DOHH2 (cell line): ENCODE results near the gene SLCO3A1.

Experiments used
- H3F3A ChIP-seq: fragments of 200-600 bp; sonication (generic), shearing (Covaris generic); 2 replicates; pipeline ENCODE4 v1.6.0; 2016; ENCODE audit warnings: antibody characterized with exemption, mild to moderate bottlenecking; ENCODE audit not compliant: control insufficient read depth, insufficient read depth
- H3K27ac ChIP-seq: fragments of 200-600 bp; sonication (generic); 2 replicates; pipeline ENCODE4 v1.5.1; 2014; ENCODE audit warnings: low read depth, mild to moderate bottlenecking, low read length, moderate library complexity
- H3K27me3 ChIP-seq: fragments of 200-600 bp; sonication (generic); 2 replicates; pipeline ENCODE4 v1.6.1; 2014; ENCODE audit warnings: mild to moderate bottlenecking, low read length, mixed read lengths; ENCODE audit not compliant: control insufficient read depth
- H3K36me3 ChIP-seq: fragments of 200-600 bp; sonication (generic); 2 replicates; pipeline ENCODE4 v1.6.1; 2014; ENCODE audit warnings: mild to moderate bottlenecking, low read length, moderate library complexity, mixed read lengths; ENCODE audit not compliant: control insufficient read depth
- H3K4me1 ChIP-seq: fragments of 200-600 bp; sonication (generic); 2 replicates; pipeline ENCODE4 v1.6.1; 2014; ENCODE audit warnings: mild to moderate bottlenecking, low read length, mixed read lengths; ENCODE audit not compliant: control insufficient read depth
- H3K4me2 ChIP-seq: fragments of 200-600 bp; sonication (generic); 2 replicates; pipeline ENCODE4 v1.6.0; 2014; ENCODE audit warnings: mild to moderate bottlenecking, low read length, moderate library complexity
- H3K4me3 ChIP-seq: fragments of 200-600 bp; sonication (generic); 2 replicates; pipeline ENCODE4 v1.5.1; 2014; ENCODE audit warnings: mild to moderate bottlenecking, low read length, mixed read lengths
- H3K79me2 ChIP-seq: fragments of 200-600 bp; sonication (generic); 2 replicates; pipeline ENCODE4 v1.6.1; 2014; ENCODE audit warnings: mild to moderate bottlenecking, low read length, mixed read lengths; ENCODE audit not compliant: control insufficient read depth
- H3K9me2 ChIP-seq: fragments of 200-600 bp; sonication (generic); replicated peaks from 2 replicates; pipeline ENCODE4 v1.6.1; 2014; ENCODE audit warnings: mild to moderate bottlenecking, low read length, mixed read lengths; ENCODE audit not compliant: control insufficient read depth
- H3K9me3 ChIP-seq: fragments of 200-600 bp; sonication (generic); 2 replicates; pipeline ENCODE4 v1.6.1; 2014; ENCODE audit warnings: antibody characterized with exemption, low read length, mixed read lengths; ENCODE audit not compliant: control insufficient read depth, insufficient read depth
- H4K20me1 ChIP-seq: fragments of 200-600 bp; sonication (generic); 2 replicates; pipeline ENCODE4 v1.6.0; 2014; ENCODE audit warnings: low read depth, mild to moderate bottlenecking, antibody characterized with exemption, low read length, moderate library complexity; ENCODE audit not compliant: control insufficient read depth, insufficient read depth
- CTCF ChIP-seq: fragments of 200-600 bp; sonication (generic); IDR thresholded peaks from one replicate; pipeline ENCODE4 v1.5.1; 2014; ENCODE audit warnings: antibody characterized with exemption, mild to moderate bottlenecking, low read depth, low read length; ENCODE audit not compliant: poor library complexity, severe bottlenecking
- EZH2phosphoT487 ChIP-seq: fragments of 200-600 bp; sonication (generic); IDR thresholded peaks from 2 replicates; pipeline ENCODE4 v1.6.1; 2017; ENCODE audit warnings: borderline replicate concordance, mild to moderate bottlenecking, antibody characterized with exemption, low read length, moderate library complexity, mixed read lengths

Gene SLCO3A1

GRCh38 chr15:92120094-92120795 is 266.7 kb downstream of the SLCO3A1 start:
- Histone ChIP-seq H3K4me2 (no peak overlapping the region), H3K27ac (no peak overlapping the region)
- TF ChIP-seq CTCF, result no peak
- no peak for TF ChIP-seq EZH2phosphoT487

DNA sequence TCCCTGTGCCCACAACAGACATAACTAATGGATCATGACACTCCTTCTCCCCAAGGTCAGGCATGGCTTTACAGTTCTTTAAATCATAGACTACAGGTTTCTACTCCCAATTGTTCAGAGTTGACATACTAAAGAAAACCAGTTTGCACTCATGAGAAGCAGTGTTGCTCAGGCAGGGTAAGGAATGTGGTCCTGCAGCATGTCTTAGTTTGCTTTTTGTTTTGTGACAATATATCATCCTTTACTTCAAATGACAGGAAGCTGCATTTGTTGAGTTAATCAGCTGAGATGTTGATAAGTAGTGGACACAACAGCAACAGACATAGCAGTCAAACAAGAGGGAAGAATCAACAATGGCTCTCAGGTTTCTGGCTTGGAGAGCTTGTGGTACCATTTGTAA is 267.5 kb downstream of the SLCO3A1 start:
- no peaks in the 10 kb centered on the region for H4K20me1 ChIP-seq
- no peaks in the 10 kb centered on the region for H3K79me2 ChIP-seq
- H3K4me3 ChIP-seq, result no peak overlapping the region
- no peaks in the 10 kb centered on the region for H3K9me3 ChIP-seq
- no peak overlapping the region for H3K27ac ChIP-seq
- no peaks in the 10 kb centered on the region for H3K4me1 ChIP-seq
- H3K4me2 ChIP-seq, result no peak overlapping the region
- no peaks in the 10 kb centered on the region for H3K27me3 ChIP-seq
- H3K9me2 ChIP-seq, result no peaks in the 10 kb centered on the region
- H3F3A ChIP-seq, result no peaks in the 10 kb centered on the region
- TF ChIP-seq EZH2phosphoT487 (no peak), CTCF (no peak)
- H3K36me3 ChIP-seq, result no peaks in the 10 kb centered on the region

More at GRCh38 chr15:92120094-92120795, 266.7 kb downstream of the SLCO3A1 start:
- no peaks in the 10 kb centered on the region for H3K9me3 ChIP-seq
- H3K27me3 ChIP-seq, result no peaks in the 10 kb centered on the region
- H3F3A ChIP-seq, result no peaks in the 10 kb centered on the region
- H3K79me2 ChIP-seq, result no peaks in the 10 kb centered on the region
- no peaks in the 10 kb centered on the region for H4K20me1 ChIP-seq
- H3K4me3 ChIP-seq, result no peak overlapping the region
- H3K36me3 ChIP-seq, result no peaks in the 10 kb centered on the region
- H3K9me2 ChIP-seq, result no peaks in the 10 kb centered on the region
- H3K4me1 ChIP-seq, result no peaks in the 10 kb centered on the region

DNA sequence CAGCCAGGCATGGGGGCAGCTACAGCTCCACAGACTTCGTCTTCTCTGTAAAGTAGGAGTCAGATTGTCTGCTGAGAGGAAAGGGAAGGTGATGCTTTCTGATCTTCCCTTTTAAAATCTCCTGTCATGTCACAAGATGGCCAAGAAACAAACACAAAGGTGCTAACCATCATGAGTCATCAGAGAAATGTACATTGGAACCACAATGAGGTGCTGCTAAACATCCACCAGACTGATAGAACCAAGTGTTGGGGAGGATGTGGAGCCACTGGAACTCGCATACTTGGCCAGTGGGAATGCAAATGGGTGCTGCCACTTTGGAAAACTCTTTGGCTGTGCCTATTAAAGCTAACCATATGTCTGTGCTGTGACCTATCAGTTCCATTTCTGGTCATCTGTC is 268.8 kb downstream of the SLCO3A1 start:
- no peak for TF ChIP-seq EZH2phosphoT487
- TF ChIP-seq CTCF, result no peak
- no peaks in the 10 kb centered on the region for H4K20me1 ChIP-seq
- H3F3A ChIP-seq, result no peaks in the 10 kb centered on the region
- H3K9me2 ChIP-seq, result no peaks in the 10 kb centered on the region
- no peak overlapping the region for H3K27ac ChIP-seq
- H3K4me2 ChIP-seq, result no peak overlapping the region
- H3K4me1 ChIP-seq, result no peaks in the 10 kb centered on the region
- H3K79me2 ChIP-seq, result no peaks in the 10 kb centered on the region
- no peaks in the 10 kb centered on the region for H3K36me3 ChIP-seq
- no peak overlapping the region for H3K4me3 ChIP-seq
- H3K27me3 ChIP-seq, result no peaks in the 10 kb centered on the region
- H3K9me3 ChIP-seq, result no peaks in the 10 kb centered on the region
